A549 treated with CpdA at 1 μM for 4 hours (cell line): ENCODE results near the gene PELI1. TPM values are rescaled to one million over a fixed set of nuclear protein-coding genes. Genes with fewer than 3 reads are reported as not detected.

Experiments used
- total RNA-seq: library from RNA; stranded (reverse); fragments of 200-300 nt; extraction: Qiagen RNA extraction; gene quantifications from 5 replicates; pipeline ENCODE4 v1.2.3, GENCODE V29; 2022; ENCODE audit warnings: low read depth

Gene PELI1
- total RNA-seq, result 1.2 to 1.5 TPM (median 1.2 TPM) in 5 replicates

GRCh38 chr2:64144057-64145013 lies at the start of gene PELI1:
TSS of gene PELI1 (minus strand) at chr2:64144420. CDS start at chr2:64108310, 36,110 bp downstream.

Other genes starting within 250 kb of the PELI1 start
- gene VPS54, start 125.0 kb downstream of the PELI1 start, total RNA-seq, result 14.0 to 17.1 TPM (median 15.5 TPM) in 5 replicates